C4-2B (cell line): ENCODE measurements around the gene CDKN3.

Experiments
- ZFX ChIP-seq: fragments of 450-650 bp; IDR thresholded peaks from 2 replicates; pipeline ENCODE4 v1.6.1; 2017
- TF ChIP-seq, protein P1 (sequence below): fragments of 450-650 bp; conservative IDR thresholded peaks from 2 replicates; pipeline ENCODE4 v1.5.1; 2017; ENCODE audit warnings: mild to moderate bottlenecking

DNA sequence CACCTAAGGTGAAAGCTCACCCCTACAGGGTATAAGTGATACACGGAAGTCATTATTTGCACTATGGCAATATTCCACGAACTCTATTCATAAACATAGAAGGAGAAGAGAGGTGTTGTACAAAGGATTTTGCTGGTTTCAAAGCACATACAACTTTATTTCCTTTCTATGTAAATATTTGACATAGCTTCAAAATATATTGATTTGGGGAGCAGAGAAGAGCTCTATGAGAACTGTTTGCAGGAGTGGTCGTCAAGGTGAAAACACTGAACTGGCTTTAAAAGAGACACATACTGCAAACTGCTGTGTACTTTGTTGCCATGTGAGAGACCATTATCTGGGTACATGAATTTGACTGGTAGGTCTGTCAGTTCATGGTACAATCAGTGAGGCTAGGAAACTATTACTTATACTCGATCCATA is 27.7 kb downstream of the CDKN3 start:
- TF ChIP-seq, protein P1, sequence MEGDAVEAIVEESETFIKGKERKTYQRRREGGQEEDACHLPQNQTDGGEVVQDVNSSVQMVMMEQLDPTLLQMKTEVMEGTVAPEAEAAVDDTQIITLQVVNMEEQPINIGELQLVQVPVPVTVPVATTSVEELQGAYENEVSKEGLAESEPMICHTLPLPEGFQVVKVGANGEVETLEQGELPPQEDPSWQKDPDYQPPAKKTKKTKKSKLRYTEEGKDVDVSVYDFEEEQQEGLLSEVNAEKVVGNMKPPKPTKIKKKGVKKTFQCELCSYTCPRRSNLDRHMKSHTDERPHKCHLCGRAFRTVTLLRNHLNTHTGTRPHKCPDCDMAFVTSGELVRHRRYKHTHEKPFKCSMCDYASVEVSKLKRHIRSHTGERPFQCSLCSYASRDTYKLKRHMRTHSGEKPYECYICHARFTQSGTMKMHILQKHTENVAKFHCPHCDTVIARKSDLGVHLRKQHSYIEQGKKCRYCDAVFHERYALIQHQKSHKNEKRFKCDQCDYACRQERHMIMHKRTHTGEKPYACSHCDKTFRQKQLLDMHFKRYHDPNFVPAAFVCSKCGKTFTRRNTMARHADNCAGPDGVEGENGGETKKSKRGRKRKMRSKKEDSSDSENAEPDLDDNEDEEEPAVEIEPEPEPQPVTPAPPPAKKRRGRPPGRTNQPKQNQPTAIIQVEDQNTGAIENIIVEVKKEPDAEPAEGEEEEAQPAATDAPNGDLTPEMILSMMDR, result no peak
- TF ChIP-seq ZFX, result no peak
